Measurements from ENCODE around the gene CER1.
A peak's percentile ranks its signal among the peaks of the same experiment; 100 is the strongest.

Gene CER1

GRCh38 chr9:14722391-14723035 is at the start of gene CER1:
Gene CER1 (minus strand): TSS chr9:14722733. CDS start chr9:14722672, 61 bp downstream.
- no peak within 1 kb of the TSS for H2AFZ ChIP-seq (ENCODE audit: low read depth)
- H3K9ac ChIP-seq: no peak within 1 kb of the TSS
- H3K4me1 ChIP-seq (ENCODE audit: low read depth, poor library complexity, severe bottlenecking): no peaks in the 10 kb centered on the region
- no peak within 1 kb of the TSS for H3K4me2 ChIP-seq
- H4K20me1 ChIP-seq (ENCODE audit: insufficient read depth): no peaks in the 10 kb centered on the region
- H3K36me3 ChIP-seq (ENCODE audit: insufficient read depth): no peaks in the 10 kb centered on the region
- H3K79me2 ChIP-seq (ENCODE audit: insufficient read depth, low read depth): no peaks in the 10 kb centered on the region
- no peaks in the 10 kb centered on the region for H3K27me3 ChIP-seq (ENCODE audit: insufficient read depth, low read depth)
- no peak for TF ChIP-seq CTCF (conservative IDR thresholded peaks at IDR 0.05; ENCODE audit: low read depth, low read length)
- H3K4me3 ChIP-seq (IDR thresholded peaks at IDR 0.05; ENCODE audit: insufficient read depth, low read depth, low read length): no peak within 1 kb of the TSS
- no peak within 1 kb of the TSS for H3K27ac ChIP-seq

- no peak overlapping the region for H3K27ac ChIP-seq
- no peaks in the 10 kb centered on the region for H3K79me2 ChIP-seq (ENCODE audit: insufficient read depth, low read depth)
- no peaks in the 10 kb centered on the region for H3K36me3 ChIP-seq (ENCODE audit: insufficient read depth)
- no peaks in the 10 kb centered on the region for H3K4me1 ChIP-seq (ENCODE audit: low read depth, poor library complexity, severe bottlenecking)
- H3K4me2 ChIP-seq: no peak overlapping the region
- H3K27me3 ChIP-seq (ENCODE audit: insufficient read depth, low read depth): no peaks in the 10 kb centered on the region
- H3K9ac ChIP-seq: no peak overlapping the region
- no peaks in the 10 kb centered on the region for H4K20me1 ChIP-seq (ENCODE audit: insufficient read depth)
- H2AFZ ChIP-seq (ENCODE audit: low read depth): no peak overlapping the region
- no peak for TF ChIP-seq CTCF (conservative IDR thresholded peaks at IDR 0.05; ENCODE audit: low read depth, low read length)
- H3K4me3 ChIP-seq (IDR thresholded peaks at IDR 0.05; ENCODE audit: insufficient read depth, low read depth, low read length): no peak overlapping the region
These were observed 48.1 kb upstream of the CER1 start for GRCh38 chr9:14770592-14770991.

- no peak for TF ChIP-seq CTCF (conservative IDR thresholded peaks at IDR 0.05; ENCODE audit: low read depth, low read length)
- Histone ChIP-seq H3K4me3 (IDR thresholded peaks at IDR 0.05; ENCODE audit: insufficient read depth, low read depth, low read length) (no peak overlapping the region), H3K27ac (no peak overlapping the region), H3K79me2 (ENCODE audit: insufficient read depth, low read depth) (no peaks in the 10 kb centered on the region), H4K20me1 (ENCODE audit: insufficient read depth) (no peaks in the 10 kb centered on the region), H3K27me3 (ENCODE audit: insufficient read depth, low read depth) (no peaks in the 10 kb centered on the region), H2AFZ (ENCODE audit: low read depth) (no peak overlapping the region), H3K4me1 (ENCODE audit: low read depth, poor library complexity, severe bottlenecking) (no peaks in the 10 kb centered on the region), H3K4me2 (no peak overlapping the region), H3K36me3 (ENCODE audit: insufficient read depth) (no peaks in the 10 kb centered on the region), H3K9ac (no peak overlapping the region)
These were observed 46.7 kb upstream of the CER1 start for GRCh38 chr9:14769230-14769571.

GRCh38 chr9:14768405-14769229 is 46.1 kb upstream of the CER1 start:
- Histone ChIP-seq H3K27me3 (ENCODE audit: insufficient read depth, low read depth) (no peaks in the 10 kb centered on the region), H3K79me2 (ENCODE audit: insufficient read depth, low read depth) (no peaks in the 10 kb centered on the region), H3K9ac (no peak overlapping the region), H3K4me2 (peak overlapping the region; percentile 41; the same call in 1 of the 2 replicates), H2AFZ (ENCODE audit: low read depth) (peak overlapping the region; percentile 64), H4K20me1 (ENCODE audit: insufficient read depth) (no peaks in the 10 kb centered on the region), H3K36me3 (ENCODE audit: insufficient read depth) (no peaks in the 10 kb centered on the region), H3K4me1 (ENCODE audit: low read depth, poor library complexity, severe bottlenecking) (no peaks in the 10 kb centered on the region), H3K27ac (no peak overlapping the region), H3K4me3 (IDR thresholded peaks at IDR 0.05; ENCODE audit: insufficient read depth, low read depth, low read length) (no peak overlapping the region)
- TF ChIP-seq CTCF (conservative IDR thresholded peaks at IDR 0.05; ENCODE audit: low read depth, low read length): peak; percentile 90
